Neuronal stem cell (in vitro differentiated cells): ENCODE results near the gene SCGB1A1.

ENCODE experiments used
- DNase-seq: peaks from one replicate; pipeline ENCODE4 v3.0.0-alpha.2; 2013; ENCODE audit warnings: low spot score
- H2AFZ ChIP-seq: one replicate; pipeline ENCODE4 v1.6.1; 2013; ENCODE audit warnings: mild to moderate bottlenecking, low read length, inconsistent platforms
- H2AK5ac ChIP-seq: 2 replicates; pipeline ENCODE4 v1.6.1; 2013; ENCODE audit warnings: low read depth, mild to moderate bottlenecking, inconsistent platforms, low read length, moderate library complexity, mixed read lengths
- H2BK120ac ChIP-seq: 2 replicates; pipeline ENCODE4 v1.6.1; 2013; ENCODE audit warnings: low read depth, mild to moderate bottlenecking, inconsistent platforms, low read length, moderate library complexity, mixed read lengths
- H2BK12ac ChIP-seq: one replicate; pipeline ENCODE4 v1.6.1; 2013; ENCODE audit warnings: low read length, inconsistent platforms
- H2BK15ac ChIP-seq: 2 replicates; pipeline ENCODE4 v1.6.1; 2013; ENCODE audit warnings: mild to moderate bottlenecking, low read length, inconsistent platforms, mixed read lengths
- H2BK5ac ChIP-seq: one replicate; pipeline ENCODE4 v1.6.1; 2013; ENCODE audit warnings: inconsistent platforms, mild to moderate bottlenecking, low read length, moderate library complexity
- H3K14ac ChIP-seq: one replicate; pipeline ENCODE4 v1.6.1; 2013; ENCODE audit warnings: low read length, inconsistent platforms
- H3K18ac ChIP-seq: 2 replicates; pipeline ENCODE4 v1.6.1; 2013; ENCODE audit warnings: low read length, inconsistent platforms
- H3K23ac ChIP-seq: 2 replicates; pipeline ENCODE4 v1.6.1; 2013; ENCODE audit warnings: low read depth, mild to moderate bottlenecking, mixed read lengths, low read length, inconsistent platforms; ENCODE audit not compliant: poor library complexity
- H3K27ac ChIP-seq: replicated peaks from 3 replicates; pipeline ENCODE4 v1.5.1; 2013; ENCODE audit warnings: low read length, inconsistent platforms
- H3K27me3 ChIP-seq, 3 experiments: 2 replicates each; pipeline ENCODE4 v1.6.1; 2013; ENCODE audit warnings: low read length in 3 of 3, mild to moderate bottlenecking in 2 of 3, inconsistent platforms in 1 of 3, low read depth in 1 of 3, mixed read lengths in 1 of 3, moderate library complexity in 1 of 3; ENCODE audit not compliant: control insufficient read depth in 3 of 3, insufficient read depth in 3 of 3
- H3K36me3 ChIP-seq, 2 donors: replicated peaks in 1 of 2; 2 replicates each; pipeline ENCODE4 v1.6.1; 2013; ENCODE audit warnings: low read length in 2 of 2; ENCODE audit not compliant: control insufficient read depth in 2 of 2, insufficient read depth in 2 of 2
- H3K4ac ChIP-seq: 2 replicates; pipeline ENCODE4 v1.6.1; 2013; ENCODE audit warnings: inconsistent platforms, mild to moderate bottlenecking, low read length, moderate library complexity
- H3K4me1 ChIP-seq, 2 donors: 1 replicate in 1 of 2; 2 replicates in 1 of 2; pipeline ENCODE4 v1.6.1; 2013; ENCODE audit warnings: low read length in 2 of 2, low read depth in 1 of 2; ENCODE audit not compliant: control insufficient read depth in 2 of 2, insufficient read depth in 1 of 2
- H3K4me2 ChIP-seq: one replicate; pipeline ENCODE4 v1.6.1; 2013; ENCODE audit warnings: mild to moderate bottlenecking, low read length, inconsistent platforms; ENCODE audit not compliant: insufficient read depth, poor library complexity, severe bottlenecking
- H3K4me3 ChIP-seq, 2 donors: 2 replicates each; pipeline ENCODE4 v1.5.1; 2013; ENCODE audit warnings: low read length in 2 of 2, mild to moderate bottlenecking in 2 of 2, inconsistent platforms in 1 of 2, moderate library complexity in 1 of 2
- H3K79me1 ChIP-seq: one replicate; pipeline ENCODE4 v1.6.1; 2013; ENCODE audit warnings: low read depth, mild to moderate bottlenecking, inconsistent platforms, low read length, moderate library complexity
- H3K9ac ChIP-seq: one replicate; pipeline ENCODE4 v1.6.1; 2013; ENCODE audit warnings: mild to moderate bottlenecking, low read depth, low read length, inconsistent platforms; ENCODE audit not compliant: poor library complexity
- H3K9me3 ChIP-seq, 2 donors: replicated peaks in 1 of 2; 2 replicates each; pipeline versions ENCODE3 to v1.6.1; 2013; ENCODE audit warnings: low read length in 2 of 2, mild to moderate bottlenecking in 2 of 2, inconsistent platforms in 1 of 2, low read depth in 1 of 2, mixed read lengths in 1 of 2, moderate library complexity in 1 of 2; ENCODE audit not compliant: control insufficient read depth in 2 of 2, insufficient read depth in 1 of 2
- H4K8ac ChIP-seq: one replicate; pipeline ENCODE4 v1.6.1; 2013; ENCODE audit warnings: low read depth, mild to moderate bottlenecking, inconsistent platforms, low read length, moderate library complexity
- H4K91ac ChIP-seq: one replicate; pipeline ENCODE4 v1.6.1; 2013; ENCODE audit warnings: low read length, low read depth, mild to moderate bottlenecking, inconsistent platforms; ENCODE audit not compliant: poor library complexity
- WGBS, 2 donors: extraction: QIAGEN DNeasy Blood & Tissue Kit; methylation state at CpG; one replicate each; pipeline ENCODE4 v1.1.7; 2013; ENCODE audit warnings: missing lambda C conversion rate in 2 of 2, mixed read lengths in 1 of 2; ENCODE audit not compliant: insufficient read length in 2 of 2, insufficient replicate concordance in 1 of 2; ENCODE audit errors: extremely low coverage in 2 of 2; 5-methylcytosine and 5-hydroxymethylcytosine counted together

Gene SCGB1A1

GRCh38 chr11:62400760-62401159 lies 18.1 kb upstream of the SCGB1A1 start:
- H3K9me3 ChIP-seq = no peaks in the 10 kb centered on the region
- no peaks in the 10 kb centered on the region for H3K36me3 ChIP-seq
- no peak overlapping the region for H3K4me2 ChIP-seq
- no CpG with 5 or more reads among the region's 9 CpGs for WGBS, 2 donors
- H3K27me3 ChIP-seq = peaks cover 0 to 11% (median 0%) of the 10 kb centered on the region in 3 experiments
- no peak overlapping the region for H2BK120ac ChIP-seq
- H3K9ac ChIP-seq = no peak overlapping the region
- H4K91ac ChIP-seq = no peak overlapping the region
- no peak overlapping the region for H3K18ac ChIP-seq
- H3K79me1 ChIP-seq = no peaks in the 10 kb centered on the region
- H3K4me1 ChIP-seq = peaks cover 8 to 17% of the 10 kb centered on the region in 2 donors
- no peak overlapping the region for H2AK5ac ChIP-seq
- H2BK12ac ChIP-seq = no peak overlapping the region
- no peak overlapping the region for H3K4ac ChIP-seq
- no peak overlapping the region for H2BK15ac ChIP-seq
- no peak overlapping the region for H3K27ac ChIP-seq
- H2BK5ac ChIP-seq = no peak overlapping the region
- no peak overlapping the region for H3K14ac ChIP-seq
- no peak for DNase-seq
- no peak overlapping the region for H3K4me3 ChIP-seq
- no peak overlapping the region for H2AFZ ChIP-seq
- H3K23ac ChIP-seq = no peak overlapping the region
- H4K8ac ChIP-seq = no peak overlapping the region

- H3K9ac ChIP-seq = no peak overlapping the region
- no peak overlapping the region for H3K27ac ChIP-seq
- no peaks in the 10 kb centered on the region for H3K9me3 ChIP-seq
- no CpG with 5 or more reads among the region's 5 CpGs for WGBS, 2 donors
- H3K36me3 ChIP-seq = no peaks in the 10 kb centered on the region
- H2BK12ac ChIP-seq = no peak overlapping the region
- H2BK5ac ChIP-seq = no peak overlapping the region
- H3K4me2 ChIP-seq = no peak overlapping the region
- peak overlapping the region in 1 of 2 donors; percentile 32 for H3K4me3 ChIP-seq
- H4K8ac ChIP-seq = no peak overlapping the region
- no peak overlapping the region for H2BK15ac ChIP-seq
- H3K79me1 ChIP-seq = no peaks in the 10 kb centered on the region
- H2BK120ac ChIP-seq = no peak overlapping the region
- no peak overlapping the region for H3K23ac ChIP-seq
- peak overlapping the region; percentile 86 for H2AK5ac ChIP-seq
- H4K91ac ChIP-seq = no peak overlapping the region
- peaks cover 8 to 17% of the 10 kb centered on the region in 2 donors for H3K4me1 ChIP-seq
- H3K27me3 ChIP-seq = peaks cover 0 to 15% (median 0%) of the 10 kb centered on the region in 3 experiments
- H3K14ac ChIP-seq = peak overlapping the region; percentile 59
- H3K4ac ChIP-seq = no peak overlapping the region
- H3K18ac ChIP-seq = peak overlapping the region; percentile 38
- DNase-seq = no peak
- H2AFZ ChIP-seq = no peak overlapping the region
Measured at GRCh38 chr11:62401356-62401755, 17.5 kb upstream of the SCGB1A1 start.

GRCh38 chr11:62401811-62402210 lies 17.0 kb upstream of the SCGB1A1 start:
- H3K4me2 ChIP-seq = no peak overlapping the region
- H2BK12ac ChIP-seq = no peak overlapping the region
- peaks cover 0 to 15% (median 0%) of the 10 kb centered on the region in 3 experiments for H3K27me3 ChIP-seq
- H2BK120ac ChIP-seq = no peak overlapping the region
- DNase-seq = no peak
- no peak overlapping the region for H3K14ac ChIP-seq
- no peak overlapping the region for H3K23ac ChIP-seq
- H3K4me1 ChIP-seq = peaks cover 8 to 17% of the 10 kb centered on the region in 2 donors
- peak overlapping the region; percentile 61 for H3K9ac ChIP-seq
- H4K8ac ChIP-seq = no peak overlapping the region
- H2BK5ac ChIP-seq = no peak overlapping the region
- WGBS, 2 donors = no CpG with 5 or more reads among the region's 7 CpGs
- no peaks in the 10 kb centered on the region for H3K79me1 ChIP-seq
- H3K9me3 ChIP-seq = no peaks in the 10 kb centered on the region
- H4K91ac ChIP-seq = no peak overlapping the region
- H2AK5ac ChIP-seq = peak overlapping the region; percentile 86
- H3K36me3 ChIP-seq = no peaks in the 10 kb centered on the region
- no peak overlapping the region for H3K27ac ChIP-seq
- H3K18ac ChIP-seq = peak overlapping the region; percentile 61
- H2BK15ac ChIP-seq = no peak overlapping the region
- H2AFZ ChIP-seq = peak overlapping the region; percentile 33
- H3K4ac ChIP-seq = no peak overlapping the region
- H3K4me3 ChIP-seq = peak overlapping the region in 1 of 2 donors; percentile 32

- Histone ChIP-seq H3K27me3 (peaks cover 0 to 15% (median 0%) of the 10 kb centered on the region in 3 experiments), H2BK120ac (no peak overlapping the region)
- no CpG with 5 or more reads among the region's 15 CpGs for WGBS, 2 donors
Measured at GRCh38 chr11:62402226-62402959, 16.4 kb upstream of the SCGB1A1 start.

More at GRCh38 chr11:62402226-62402959, 16.4 kb upstream of the SCGB1A1 start:
- no peaks in the 10 kb centered on the region for H3K79me1 ChIP-seq
- H3K27ac ChIP-seq = no peak overlapping the region
- H3K4me3 ChIP-seq = no peak overlapping the region
- H4K8ac ChIP-seq = no peak overlapping the region
- H2BK15ac ChIP-seq = no peak overlapping the region
- H4K91ac ChIP-seq = no peak overlapping the region
- peak overlapping the region; percentile 61 for H3K18ac ChIP-seq
- H2AFZ ChIP-seq = peak overlapping the region; percentile 33
- no peaks in the 10 kb centered on the region for H3K36me3 ChIP-seq
- H3K4me1 ChIP-seq = peaks cover 8 to 17% of the 10 kb centered on the region in 2 donors
- no peak overlapping the region for H2BK12ac ChIP-seq
- H2BK5ac ChIP-seq = no peak overlapping the region
- no peak overlapping the region for H3K23ac ChIP-seq
- no peak overlapping the region for H3K4ac ChIP-seq
- H3K9ac ChIP-seq = peak overlapping the region; percentile 61
- H3K9me3 ChIP-seq = no peaks in the 10 kb centered on the region
- H3K4me2 ChIP-seq = no peak overlapping the region
- H2AK5ac ChIP-seq = peak overlapping the region; percentile 86
- DNase-seq = no peak
- H3K14ac ChIP-seq = no peak overlapping the region
